Spinal cord (tissue), 10 donors: Measurements from ENCODE around the gene NAT10. TPM values are rescaled to one million over a fixed set of nuclear protein-coding genes. Genes with fewer than 3 reads are reported as not detected.
"Not testable (repeated sequence)": the region's sequence is repeated elsewhere in the genome, so short reads cannot be mapped to it uniquely, and the experiment has no call there.

Experiments
- DNase-seq, 6 donors: peaks; one replicate each; pipeline versions ENCODE4 v3.0.0 to v3.0.0-alpha.2; 2013 to 2015; ENCODE audit warnings: low spot score in 6 of 6, low read depth in 4 of 6
- H3K27ac ChIP-seq: one replicate; pipeline ENCODE4 v1.5.1; 2013; ENCODE audit warnings: low read depth, low read length, control low read depth
- H3K27me3 ChIP-seq: one replicate; pipeline ENCODE4 v1.6.1; 2013; ENCODE audit warnings: low read length; ENCODE audit not compliant: control insufficient read depth, insufficient read depth
- H3K36me3 ChIP-seq: one replicate; pipeline ENCODE4 v1.6.1; 2013; ENCODE audit warnings: low read length; ENCODE audit not compliant: control insufficient read depth, insufficient read depth
- H3K4me1 ChIP-seq: one replicate; pipeline ENCODE4 v1.6.1; 2013; ENCODE audit warnings: low read length; ENCODE audit not compliant: control insufficient read depth, insufficient read depth
- H3K4me3 ChIP-seq: one replicate; pipeline ENCODE4 v1.5.1; 2013; ENCODE audit warnings: low read depth, low read length, control low read depth
- H3K9me3 ChIP-seq: one replicate; pipeline ENCODE4 v1.6.1; 2013; ENCODE audit warnings: low read length; ENCODE audit not compliant: control insufficient read depth, insufficient read depth
- WGBS: methylation state at CpG from one replicate; pipeline ENCODE4 v1.1.5; 2013; ENCODE audit warnings: missing lambda C conversion rate; ENCODE audit not compliant: insufficient coverage; 5-methylcytosine and 5-hydroxymethylcytosine counted together
- long read RNA-seq, 4 donors: transcript quantifications; one replicate each; lab custom pipeline, GENCODE V29; 2026
- polyA plus RNA-seq, 2 donors: library from polyadenylated mRNA; unstranded; fragments of 120-200 nt; gene quantifications; one replicate each; pipeline ENCODE4 v1.2.1, GENCODE V29; 2013; ENCODE audit not compliant: insufficient read length in 2 of 2
- total RNA-seq, 2 donors: library from RNA; depleted of rRNA in 1 of 2; stranded (reverse); fragments of 120-200 nt in 1 of 2; fragments of >200 nt in 1 of 2; gene quantifications; one replicate each; pipeline versions ENCODE4 v1.2.3 to v1.2.4, GENCODE V29; 2013 to 2014
- donor health status: healthy.

The NAT10 gene
- total RNA-seq (10 to 100 TPM; 18.5 to 30.5 TPM), polyA plus RNA-seq (10 to 100 TPM; 42.6 to 44.9 TPM)
- long read RNA-seq, donor 1, full-length matches to known transcripts: 3 of 8 reads
- long read RNA-seq, donor 1, partial matches to known transcripts: 5 of 8 reads
- long read RNA-seq, donor 1, other reads (novel, unspliced or antisense): 0 of 8 reads
- long read RNA-seq, donor 2: 0 reads
- long read RNA-seq, donor 3, full-length matches to known transcripts: 1 of 1 reads
- long read RNA-seq, donor 3, partial matches to known transcripts: 0 of 1 reads
- long read RNA-seq, donor 3, other reads (novel, unspliced or antisense): 0 of 1 reads
- long read RNA-seq, donor 4, full-length matches to known transcripts: 2 of 9 reads
- long read RNA-seq, donor 4, partial matches to known transcripts: 7 of 9 reads
- long read RNA-seq, donor 4, other reads (novel, unspliced or antisense): 0 of 9 reads

- H3K36me3 ChIP-seq: peaks cover 18% of the 10 kb centered on the region
- WGBS: 0% methylated on average over 54 of the region's 55 CpGs
- peak; percentile 96 to 100 (median 98) for DNase-seq
- H3K9me3 ChIP-seq: no peaks in the 10 kb centered on the region
- H3K27me3 ChIP-seq: no peaks in the 10 kb centered on the region
- peaks cover 13% of the 10 kb centered on the region for H3K4me1 ChIP-seq
- H3K4me3 ChIP-seq: peak within 1 kb of the TSS; percentile 99
- H3K27ac ChIP-seq: peak within 1 kb of the TSS; percentile 94
These were observed at the start of gene NAT10 for GRCh38 chr11:34105079-34105956. Gene NAT10, plus strand, starts transcription at chr11:34105629. Its CDS starts 2,597 bp downstream, at chr11:34108226.

- DNase-seq: no peak
- H3K27ac ChIP-seq: no peak overlapping the region
- no CpG with 5 or more reads among the region's 2 CpGs for WGBS
- H3K27me3 ChIP-seq: no peaks in the 10 kb centered on the region
- no peak overlapping the region for H3K4me3 ChIP-seq
- H3K4me1 ChIP-seq: peaks cover 12% of the 10 kb centered on the region
- no peaks in the 10 kb centered on the region for H3K9me3 ChIP-seq
- peaks cover 19% of the 10 kb centered on the region for H3K36me3 ChIP-seq
These were observed 48.8 kb upstream of the NAT10 start for GRCh38 chr11:34056672-34057071.

DNA sequence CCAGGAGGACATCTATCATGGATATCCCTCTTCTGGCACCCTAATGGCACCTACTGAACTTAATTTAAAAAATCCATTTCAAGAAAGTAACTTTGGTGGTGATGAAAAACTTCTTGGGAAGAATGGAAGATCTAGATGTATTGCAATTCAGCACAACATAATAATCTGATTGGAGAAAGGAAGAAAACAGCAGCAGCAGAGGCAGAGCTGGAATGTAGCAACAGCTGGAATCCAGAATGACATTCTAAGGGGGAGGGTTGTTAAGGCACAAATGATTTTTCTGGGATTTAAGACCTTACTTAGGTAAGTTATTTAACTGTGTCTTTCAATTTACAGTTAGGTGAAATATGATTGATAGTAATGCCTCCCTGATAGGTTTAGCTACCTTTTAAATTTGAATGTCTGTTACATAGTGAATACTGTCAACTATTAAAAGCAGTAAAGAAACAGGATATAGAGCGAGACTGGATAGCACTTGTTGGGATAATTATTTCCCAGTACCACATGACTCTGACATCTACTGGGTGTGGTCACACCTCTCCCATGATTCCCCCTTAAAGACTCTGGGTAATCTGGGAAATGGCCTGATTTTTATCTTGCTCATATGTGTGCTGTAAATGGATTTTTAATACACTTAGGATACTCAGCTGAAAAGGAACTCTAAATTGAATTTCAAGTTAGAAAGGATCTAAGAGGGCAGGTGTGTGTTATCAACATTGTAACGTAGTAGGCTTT, 42.2 kb upstream of the NAT10 start:
- WGBS: 83% methylated on average over 1 of the region's 2 CpGs
- no peak overlapping the region for H3K27ac ChIP-seq
- peaks cover 15% of the 10 kb centered on the region for H3K36me3 ChIP-seq

GRCh38 chr11:34064291-34064690, 41.1 kb upstream of the NAT10 start:
- WGBS: no CpG with 5 or more reads among the region's 2 CpGs
- no peaks in the 10 kb centered on the region for H3K27me3 ChIP-seq
- H3K9me3 ChIP-seq: no peaks in the 10 kb centered on the region
- DNase-seq: no peak
- H3K27ac ChIP-seq: no peak overlapping the region
- H3K4me3 ChIP-seq: no peak overlapping the region
- peaks cover 15% of the 10 kb centered on the region for H3K36me3 ChIP-seq
- H3K4me1 ChIP-seq: no peaks in the 10 kb centered on the region

More for the DNA sequence above, 42.2 kb upstream of the NAT10 start:
- DNase-seq: no peak
- no peaks in the 10 kb centered on the region for H3K9me3 ChIP-seq
- H3K4me1 ChIP-seq: no peaks in the 10 kb centered on the region
- no peaks in the 10 kb centered on the region for H3K27me3 ChIP-seq
- no peak overlapping the region for H3K4me3 ChIP-seq

GRCh38 chr11:34065505-34066203, 39.8 kb upstream of the NAT10 start:
- no peaks in the 10 kb centered on the region for H3K9me3 ChIP-seq
- peaks cover 15% of the 10 kb centered on the region for H3K36me3 ChIP-seq
- no peak overlapping the region for H3K4me3 ChIP-seq
- no peak for DNase-seq
- no peak overlapping the region for H3K27ac ChIP-seq
- 97% methylated on average over 5 of the region's 6 CpGs for WGBS
- H3K27me3 ChIP-seq: no peaks in the 10 kb centered on the region
- H3K4me1 ChIP-seq: no peaks in the 10 kb centered on the region

GRCh38 chr11:34066766-34067165, 38.7 kb upstream of the NAT10 start:
- H3K4me1 ChIP-seq, H3K4me3 ChIP-seq, DNase-seq, H3K27ac ChIP-seq, H3K9me3 ChIP-seq, H3K36me3 ChIP-seq, H3K27me3 ChIP-seq: not testable (repeated sequence)
- 95% methylated on average over 8 of the region's 8 CpGs for WGBS

DNA sequence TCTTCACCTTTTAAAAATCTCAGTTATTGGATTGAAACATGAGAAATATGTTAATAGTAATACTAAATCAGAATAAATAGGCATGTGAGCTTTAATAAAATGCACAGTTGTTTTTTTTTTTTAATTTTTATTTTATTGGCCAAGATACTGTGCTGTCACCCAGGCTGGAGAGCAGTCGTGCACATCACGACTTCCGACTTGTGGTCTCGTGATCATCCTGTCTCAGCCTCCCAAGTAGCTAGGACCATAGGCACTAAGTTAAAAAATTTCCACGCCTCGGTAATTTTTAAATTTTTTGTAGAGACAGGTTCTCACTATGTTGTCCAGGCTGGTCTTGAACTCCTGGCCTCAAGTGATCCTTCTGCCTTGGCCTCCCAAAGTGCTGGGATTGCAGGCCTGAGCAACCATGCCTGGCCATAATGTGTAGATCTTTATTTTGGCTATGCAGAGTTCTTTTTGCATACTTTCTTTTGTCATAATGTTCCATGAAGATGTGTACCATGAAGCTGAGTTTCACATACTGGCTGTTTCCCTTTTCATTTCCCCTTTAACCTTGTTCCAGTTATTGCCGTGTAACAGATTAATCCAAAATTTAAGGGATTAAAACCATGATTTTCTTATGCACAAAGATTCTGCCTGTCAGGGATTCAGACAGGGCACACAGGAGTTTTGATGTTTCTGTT, 37.9 kb upstream of the NAT10 start:
- Histone ChIP-seq H3K4me3 (no peak overlapping the region), H3K27ac (no peak overlapping the region), H3K27me3 (no peaks in the 10 kb centered on the region), H3K36me3 (peaks cover 6% of the 10 kb centered on the region), H3K9me3 (no peaks in the 10 kb centered on the region), H3K4me1 (no peaks in the 10 kb centered on the region)
- no peak for DNase-seq
- WGBS: 100% methylated on average over 7 of the region's 7 CpGs

- no peaks in the 10 kb centered on the region for H3K27me3 ChIP-seq
- no peak overlapping the region for H3K4me3 ChIP-seq
- H3K4me1 ChIP-seq: no peaks in the 10 kb centered on the region
- DNase-seq: peak in 2 of 6 donors; percentile 9 to 44
- WGBS: no CpG with 5 or more reads among the region's 2 CpGs
- no peaks in the 10 kb centered on the region for H3K9me3 ChIP-seq
- H3K27ac ChIP-seq: no peak overlapping the region
- peaks cover 7% of the 10 kb centered on the region for H3K36me3 ChIP-seq
These were observed 37.3 kb upstream of the NAT10 start for GRCh38 chr11:34068111-34068510.
